Fibroblast of pulmonary artery (primary cell): ENCODE data around the gene MADCAM1.
A peak's percentile ranks its signal among the peaks of the same experiment; 100 is the strongest.
"Not testable (repeated sequence)": the region's sequence is repeated elsewhere in the genome, so short reads cannot be mapped to it uniquely, and the experiment has no call there.

ENCODE experiments used
- DNase-seq: peaks from one replicate; pipeline ENCODE4 v3.0.0-alpha.2; 2010; ENCODE audit warnings: low read depth
- H3K4me3 ChIP-seq: replicated peaks from 2 replicates; pipeline ENCODE4 v1.5.1; 2011; ENCODE audit warnings: low read depth, mild to moderate bottlenecking, control low read depth, low read length, moderate library complexity
- CTCF ChIP-seq: IDR thresholded peaks from 2 replicates; pipeline ENCODE4 v1.5.1; 2011; ENCODE audit warnings: mild to moderate bottlenecking, control low read depth, low read length, inconsistent platforms; ENCODE audit errors: missing control alignments

MADCAM1 gene

GRCh38 chr19:496112-496665, at the start of gene MADCAM1:
MADCAM1 (plus strand) TSS chr19:496486; CDS start chr19:496500, 14 bp downstream.
- DNase-seq, result no peak
- no peak for TF ChIP-seq CTCF
- H3K4me3 ChIP-seq, result no peak within 1 kb of the TSS

GRCh38 chr19:447064-447426, 49.2 kb upstream of the MADCAM1 start:
- DNase-seq, result no peak
- no peak for TF ChIP-seq CTCF

GRCh38 chr19:447816-448560, 48.3 kb upstream of the MADCAM1 start:
- no peak overlapping the region for H3K4me3 ChIP-seq
- DNase-seq, result peak; percentile 18
- no peak for TF ChIP-seq CTCF

More at GRCh38 chr19:447064-447426, 49.2 kb upstream of the MADCAM1 start:
- no peak overlapping the region for H3K4me3 ChIP-seq

- no peak for DNase-seq
- no peak for TF ChIP-seq CTCF
These were observed 46.4 kb upstream of the MADCAM1 start for GRCh38 chr19:449916-450315.

GRCh38 chr19:450912-451481, 45.3 kb upstream of the MADCAM1 start:
- not testable (repeated sequence) for DNase-seq, H3K4me3 ChIP-seq

More at GRCh38 chr19:449916-450315, 46.4 kb upstream of the MADCAM1 start:
- H3K4me3 ChIP-seq, result no peak overlapping the region

GRCh38 chr19:452829-453228, 43.5 kb upstream of the MADCAM1 start:
- DNase-seq, result no peak
- TF ChIP-seq CTCF, result no peak
- H3K4me3 ChIP-seq, result no peak overlapping the region

- no peak for DNase-seq
- H3K4me3 ChIP-seq, result no peak overlapping the region
- no peak for TF ChIP-seq CTCF
These were observed 42.7 kb upstream of the MADCAM1 start for GRCh38 chr19:453606-454005.
